ENCODE data around the gene IFT88. TPM values are rescaled to one million over a fixed set of nuclear protein-coding genes. Genes with fewer than 3 reads are reported as not detected.
"Not testable (repeated sequence)": the region's sequence is repeated elsewhere in the genome, so short reads cannot be mapped to it uniquely, and the experiment has no call there.

The IFT88 gene
- total RNA-seq, 6 experiments from 2014 or later: 8.2 to 9.5 (median 9.0) TPM

DNA sequence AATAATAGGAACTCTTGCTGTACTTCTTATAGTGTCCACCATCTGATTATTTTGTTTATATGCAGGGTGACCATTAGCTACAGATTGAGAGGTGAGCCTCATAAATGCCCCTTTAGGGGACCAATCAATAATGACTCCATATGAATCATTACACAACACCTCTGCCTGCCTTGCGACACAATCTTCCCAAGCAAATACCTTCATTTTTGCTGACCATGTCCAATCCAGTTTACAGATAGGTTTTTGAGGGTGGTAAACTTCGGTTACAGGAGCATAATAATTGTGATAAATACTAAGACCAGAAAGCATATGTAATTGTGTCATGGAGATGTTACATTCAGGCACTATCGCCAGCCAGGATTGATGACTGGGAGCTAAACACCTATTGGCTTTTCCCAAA lies 112.9 kb downstream of the IFT88 start:
- peaks cover 2% of the 10 kb centered on the region for H3K27me3 Mint-ChIP-seq (ENCODE audit: insufficient read depth)

DNA sequence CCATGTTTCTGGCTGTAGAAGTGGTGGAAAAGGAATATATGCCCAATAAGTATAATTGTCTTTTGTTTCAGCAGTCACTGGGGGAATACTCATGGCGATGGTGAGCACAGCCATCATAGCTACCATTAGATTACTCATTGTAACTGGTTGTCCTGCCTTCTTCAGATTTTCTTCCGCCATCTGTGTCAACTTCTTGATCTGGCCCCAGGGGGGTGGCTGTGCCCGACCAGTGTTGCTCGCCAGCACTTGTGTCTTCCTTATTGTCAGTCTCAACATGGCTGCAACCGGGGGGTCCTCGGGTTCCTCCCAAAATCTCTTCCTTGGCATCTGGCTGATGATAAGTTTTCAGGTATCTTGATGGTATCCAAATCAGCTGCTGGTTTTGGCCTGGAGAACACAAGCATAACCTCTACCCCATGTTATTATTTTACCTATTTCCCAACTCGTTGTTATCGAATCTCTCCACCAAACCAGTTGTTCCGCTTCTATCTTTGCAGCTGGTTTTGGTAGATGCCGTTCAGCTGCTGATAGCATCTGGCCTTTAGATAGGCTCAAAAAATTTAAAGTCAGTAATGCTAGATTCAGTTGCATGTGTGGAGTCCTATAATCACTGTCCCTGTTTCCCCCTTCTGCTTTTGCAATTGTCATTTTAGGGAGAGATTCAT lies 113.6 kb downstream of the IFT88 start:
- Mint-ChIP-seq H3K36me3 (ENCODE audit: low read depth) (no peaks in the 10 kb centered on the region), H3K27ac (no peak overlapping the region), H3K9me3 (no peaks in the 10 kb centered on the region), H3K27me3 (ENCODE audit: insufficient read depth) (peaks cover 2% of the 10 kb centered on the region), H3K4me1 (ENCODE audit: low read depth) (peaks cover 21% of the 10 kb centered on the region), H3K4me3 (no peak overlapping the region)
- TF ChIP-seq CTCF (IDR thresholded peaks at IDR 0.05): no peak
- DNase-seq: no peak

More for the DNA sequence above, 112.9 kb downstream of the IFT88 start:
- Mint-ChIP-seq H3K9me3 (no peaks in the 10 kb centered on the region), H3K4me3 (no peak overlapping the region), H3K27ac (no peak overlapping the region), H3K4me1 (ENCODE audit: low read depth) (peaks cover 21% of the 10 kb centered on the region), H3K36me3 (ENCODE audit: low read depth) (no peaks in the 10 kb centered on the region)
- no peak for DNase-seq
- no peak for TF ChIP-seq CTCF (IDR thresholded peaks at IDR 0.05)

GRCh38 chr13:20681481-20681880 lies 114.5 kb downstream of the IFT88 start:
- DNase-seq: peak; percentile 61
- Mint-ChIP-seq H3K4me3 (peak overlapping the region; percentile 48; the same call in 1 of the 2 replicates), H3K27ac (0 out of 2 replicates have a peak overlapping the region, but pooled peaks have one; percentile 9), H3K4me1 (ENCODE audit: low read depth) (peaks cover 27% of the 10 kb centered on the region)
- H3K27me3 Mint-ChIP-seq (ENCODE audit: insufficient read depth); H3K9me3 Mint-ChIP-seq; H3K36me3 Mint-ChIP-seq (ENCODE audit: low read depth): not testable (repeated sequence)

- Mint-ChIP-seq H3K4me3 (no peak overlapping the region), H3K27ac (no peak overlapping the region), H3K36me3 (ENCODE audit: low read depth) (no peaks in the 10 kb centered on the region), H3K9me3 (no peaks in the 10 kb centered on the region), H3K4me1 (ENCODE audit: low read depth) (peaks cover 32% of the 10 kb centered on the region), H3K27me3 (ENCODE audit: insufficient read depth) (peaks cover 2% of the 10 kb centered on the region)
- TF ChIP-seq CTCF (IDR thresholded peaks at IDR 0.05): no peak
- no peak for DNase-seq
These were observed 115.1 kb downstream of the IFT88 start for GRCh38 chr13:20682061-20682460.

DNA sequence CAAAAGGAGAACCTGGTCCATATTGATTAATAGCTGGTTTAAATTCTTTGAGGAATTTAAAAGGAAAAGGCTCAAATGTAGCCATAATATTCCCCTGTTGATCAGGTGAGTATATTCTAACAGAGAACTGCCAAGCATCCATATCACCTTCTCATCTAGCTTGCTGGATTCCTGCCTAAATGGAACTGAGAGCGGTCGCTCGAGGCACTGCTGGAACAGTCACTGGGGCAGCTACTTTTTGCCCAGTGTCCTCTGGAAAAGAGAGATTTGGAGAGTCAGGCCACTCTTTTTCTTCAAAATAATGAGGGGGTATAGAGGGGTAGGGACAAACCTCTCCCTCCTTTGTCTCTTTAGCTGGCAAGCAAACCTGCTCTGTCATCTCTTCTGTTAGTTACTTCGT lies 117.1 kb downstream of the IFT88 start:
- Mint-ChIP-seq H3K36me3 (ENCODE audit: low read depth) (no peaks in the 10 kb centered on the region), H3K27me3 (ENCODE audit: insufficient read depth) (peaks cover 2% of the 10 kb centered on the region), H3K4me1 (ENCODE audit: low read depth) (peaks cover 32% of the 10 kb centered on the region), H3K27ac (no peak overlapping the region), H3K9me3 (no peaks in the 10 kb centered on the region), H3K4me3 (no peak overlapping the region)
- no peak for TF ChIP-seq CTCF (IDR thresholded peaks at IDR 0.05)
- no peak for DNase-seq

DNA sequence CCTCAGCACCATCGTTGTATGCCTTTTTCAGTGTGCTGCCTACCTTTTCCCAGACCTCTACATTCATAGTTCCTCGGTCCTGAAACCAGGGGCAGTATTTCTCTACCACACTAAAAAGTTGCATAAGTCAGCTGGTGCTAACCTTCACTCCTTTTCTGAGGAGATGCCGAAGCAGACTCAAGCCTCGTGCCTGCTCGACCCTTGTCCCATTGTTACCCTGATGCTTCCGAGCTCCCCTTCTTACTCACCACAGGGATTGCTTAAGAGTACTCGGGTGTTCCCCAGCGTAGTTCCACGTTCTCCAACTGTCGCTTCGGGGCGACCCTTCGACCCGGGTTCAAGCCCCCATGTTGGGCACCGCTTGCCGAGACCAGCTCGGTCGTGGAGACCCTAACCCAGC lies 117.6 kb downstream of the IFT88 start:
- Mint-ChIP-seq H3K27me3 (ENCODE audit: insufficient read depth) (peaks cover 2% of the 10 kb centered on the region), H3K4me1 (ENCODE audit: low read depth) (peaks cover 32% of the 10 kb centered on the region), H3K4me3 (no peak overlapping the region), H3K9me3 (no peaks in the 10 kb centered on the region), H3K36me3 (ENCODE audit: low read depth) (no peaks in the 10 kb centered on the region), H3K27ac (no peak overlapping the region)
- no peak for TF ChIP-seq CTCF (IDR thresholded peaks at IDR 0.05)
- no peak for DNase-seq
